NB4 (cell line): ENCODE measurements around the gene DRC7.

Experiments used
- POLR2A ChIP-seq: IDR thresholded peaks from 2 replicates; pipeline ENCODE4 v1.6.1; 2011; ENCODE audit warnings: mild to moderate bottlenecking; ENCODE audit not compliant: insufficient read length; ENCODE audit errors: extremely low read depth
- TF ChIP-seq, protein P1 (sequence below): IDR thresholded peaks from one replicate; pipeline ENCODE4 v1.5.1; 2012; ENCODE audit warnings: low read depth, low read length

DNA sequence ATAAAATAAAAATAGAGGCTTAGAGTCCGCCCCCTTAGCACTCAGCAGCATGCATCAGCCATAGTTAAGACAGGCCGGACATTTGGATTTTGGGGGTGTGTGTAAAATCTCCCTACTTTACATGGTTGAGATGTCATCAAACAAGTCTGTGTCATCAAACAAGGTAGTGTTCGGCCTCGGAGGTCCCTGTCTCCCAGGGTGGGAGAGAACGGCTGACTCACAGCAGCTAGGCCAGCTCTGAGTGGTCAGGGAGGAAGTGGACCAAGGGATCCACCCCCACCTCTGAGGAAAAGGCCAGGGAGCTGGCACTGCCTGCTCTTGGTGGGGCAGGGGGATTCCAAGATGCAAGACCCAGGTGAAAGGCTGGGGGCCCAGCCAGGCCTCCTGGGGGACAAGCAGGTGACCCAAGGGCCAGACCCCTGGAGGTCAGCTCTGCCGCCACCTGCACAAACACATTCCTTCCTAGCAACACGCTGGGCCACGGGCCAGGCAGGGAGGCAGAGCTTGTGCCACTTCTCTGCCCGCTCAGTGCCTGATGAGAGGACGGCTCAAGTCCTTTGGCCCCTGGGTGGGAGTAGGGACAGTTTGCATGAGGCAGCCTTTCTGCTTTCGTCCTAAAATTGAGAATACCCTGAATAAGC, 79.2 kb downstream of the DRC7 start:
- TF ChIP-seq, protein P1, sequence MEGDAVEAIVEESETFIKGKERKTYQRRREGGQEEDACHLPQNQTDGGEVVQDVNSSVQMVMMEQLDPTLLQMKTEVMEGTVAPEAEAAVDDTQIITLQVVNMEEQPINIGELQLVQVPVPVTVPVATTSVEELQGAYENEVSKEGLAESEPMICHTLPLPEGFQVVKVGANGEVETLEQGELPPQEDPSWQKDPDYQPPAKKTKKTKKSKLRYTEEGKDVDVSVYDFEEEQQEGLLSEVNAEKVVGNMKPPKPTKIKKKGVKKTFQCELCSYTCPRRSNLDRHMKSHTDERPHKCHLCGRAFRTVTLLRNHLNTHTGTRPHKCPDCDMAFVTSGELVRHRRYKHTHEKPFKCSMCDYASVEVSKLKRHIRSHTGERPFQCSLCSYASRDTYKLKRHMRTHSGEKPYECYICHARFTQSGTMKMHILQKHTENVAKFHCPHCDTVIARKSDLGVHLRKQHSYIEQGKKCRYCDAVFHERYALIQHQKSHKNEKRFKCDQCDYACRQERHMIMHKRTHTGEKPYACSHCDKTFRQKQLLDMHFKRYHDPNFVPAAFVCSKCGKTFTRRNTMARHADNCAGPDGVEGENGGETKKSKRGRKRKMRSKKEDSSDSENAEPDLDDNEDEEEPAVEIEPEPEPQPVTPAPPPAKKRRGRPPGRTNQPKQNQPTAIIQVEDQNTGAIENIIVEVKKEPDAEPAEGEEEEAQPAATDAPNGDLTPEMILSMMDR: no peak
- no peak for TF ChIP-seq POLR2A
